Measurements from ENCODE around the gene KLF4.
A peak's percentile ranks its signal among the peaks of the same experiment; 100 is the strongest.

The KLF4 gene

DNA sequence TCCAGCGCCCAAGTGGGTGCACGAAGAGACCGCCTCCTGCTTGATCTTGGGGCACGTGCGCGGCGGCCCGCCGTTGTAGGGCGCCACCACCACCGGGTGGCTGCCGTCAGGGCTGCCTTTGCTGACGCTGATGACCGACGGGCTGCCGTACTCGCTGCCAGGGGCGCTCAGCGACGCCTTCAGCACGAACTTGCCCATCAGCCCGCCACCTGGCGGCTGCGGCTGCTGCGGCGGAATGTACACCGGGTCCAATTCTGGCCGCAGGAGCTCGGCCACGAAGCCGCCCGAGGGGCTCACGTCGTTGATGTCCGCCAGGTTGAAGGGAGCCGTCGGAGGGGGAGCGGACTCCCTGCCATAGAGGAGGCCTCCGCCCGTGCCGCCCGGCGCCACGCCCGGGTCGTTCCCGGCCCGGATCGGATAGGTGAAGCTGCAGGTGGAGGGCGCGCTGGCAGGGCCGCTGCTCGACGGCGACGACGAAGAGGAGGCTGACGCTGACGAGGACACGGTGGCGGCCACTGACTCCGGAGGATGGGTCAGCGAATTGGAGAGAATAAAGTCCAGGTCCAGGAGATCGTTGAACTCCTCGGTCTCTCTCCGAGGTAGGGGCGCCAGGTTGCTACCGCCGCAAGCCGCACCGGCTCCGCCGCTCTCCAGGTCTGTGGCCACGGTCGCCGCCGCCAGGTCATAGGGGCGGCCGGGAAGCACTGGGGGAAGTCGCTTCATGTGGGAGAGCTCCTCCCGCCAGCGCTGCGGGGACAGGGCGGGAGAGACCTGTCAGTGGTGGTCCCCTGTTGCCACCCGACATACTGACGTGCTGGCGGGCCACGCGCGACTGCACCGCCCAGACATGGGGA lies 1.8 kb downstream of the KLF4 start:
- DNase-seq (ENCODE audit: low spot score), result peak; percentile 84

DNA sequence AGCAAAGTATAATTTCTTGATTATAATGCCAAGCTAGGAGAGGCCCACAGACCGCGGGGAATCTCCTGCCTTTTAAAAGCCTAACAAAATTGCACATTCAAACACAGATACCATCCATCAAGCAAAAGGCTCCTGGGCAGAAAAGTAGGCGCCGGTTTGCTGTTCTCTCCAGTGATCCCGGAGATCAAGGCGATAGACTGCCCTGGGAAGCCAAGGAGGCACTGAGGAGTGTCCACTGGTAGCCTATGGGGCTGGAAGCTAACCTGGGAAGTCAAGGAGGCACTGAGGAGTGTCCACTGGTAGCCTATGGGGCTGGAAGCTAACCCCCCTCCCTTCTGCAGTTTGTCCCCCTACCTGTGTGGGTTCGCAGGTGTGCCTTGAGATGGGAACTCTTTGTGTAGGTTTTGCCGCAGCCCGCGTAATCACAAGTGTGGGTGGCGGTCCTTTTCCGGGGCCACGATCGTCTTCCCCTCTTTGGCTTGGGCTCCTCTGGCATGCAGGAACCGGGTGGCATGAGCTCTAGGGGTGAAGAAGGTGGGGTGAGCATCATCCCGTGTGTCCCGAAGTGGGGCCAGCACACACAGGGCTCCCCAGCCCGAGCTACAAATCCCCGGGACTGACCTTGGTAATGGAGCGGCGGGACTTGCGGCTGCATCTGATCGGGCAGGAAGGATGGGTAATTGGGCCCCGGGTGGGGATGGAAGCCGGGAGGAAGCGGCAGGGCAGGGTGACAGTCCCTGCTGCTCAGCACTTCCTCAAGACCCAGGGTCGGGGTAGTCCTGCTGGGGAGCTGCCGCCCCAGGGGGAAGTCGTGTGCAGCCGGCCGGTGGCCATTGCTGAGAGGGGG lies 2.7 kb downstream of the KLF4 start:
- DNase-seq (ENCODE audit: low spot score), result no peak

DNA sequence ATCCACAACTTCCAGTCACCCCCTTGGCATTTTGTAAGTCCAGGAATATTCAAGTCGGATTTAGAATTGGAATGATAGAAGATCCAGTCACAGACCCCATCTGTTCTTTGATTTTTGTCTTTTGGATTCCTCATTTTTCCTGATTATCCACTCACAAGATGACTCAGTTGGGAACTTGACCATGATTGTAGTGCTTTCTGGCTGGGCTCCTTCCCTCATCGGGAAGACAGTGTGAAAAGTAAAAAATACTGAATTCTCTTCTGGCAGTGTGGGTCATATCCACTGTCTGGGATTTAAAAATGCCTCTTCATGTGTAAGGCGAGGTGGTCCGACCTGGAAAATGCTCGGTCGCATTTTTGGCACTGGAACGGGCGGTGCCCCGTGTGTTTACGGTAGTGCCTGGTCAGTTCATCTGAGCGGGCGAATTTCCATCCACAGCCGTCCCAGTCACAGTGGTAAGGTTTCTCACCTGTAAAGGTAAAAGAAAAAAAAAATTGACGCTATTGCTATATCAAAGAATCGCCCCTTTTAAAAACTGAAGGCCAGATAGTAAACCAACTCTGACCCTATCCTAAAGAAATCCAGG lies 4.0 kb downstream of the KLF4 start:
- no peak for DNase-seq (ENCODE audit: low spot score)

GRCh38 chr9:107484117-107484723 lies 5.3 kb downstream of the KLF4 start:
- no peak for DNase-seq (ENCODE audit: low spot score)

GRCh38 chr9:107483666-107484065 lies 5.9 kb downstream of the KLF4 start:
- DNase-seq (ENCODE audit: low spot score), result no peak

DNA sequence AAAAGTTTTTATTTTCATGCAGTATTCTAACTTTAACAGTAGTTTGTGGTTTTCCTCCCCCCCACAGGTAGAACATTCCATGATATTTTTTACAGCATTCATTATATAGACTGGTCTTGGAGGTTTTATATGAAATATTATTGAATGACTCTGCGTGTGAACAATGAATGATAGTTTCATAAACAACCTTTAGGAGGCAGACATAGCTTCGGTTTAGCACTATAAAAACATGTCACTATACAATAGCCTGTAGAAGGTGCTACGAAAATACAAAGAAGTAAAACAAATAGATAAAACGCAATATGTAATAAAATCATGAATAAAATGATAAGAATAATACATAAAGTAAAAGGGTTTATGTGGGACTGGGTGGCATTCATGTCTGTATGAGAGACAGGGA lies 8.5 kb downstream of the KLF4 start:
- DNase-seq (ENCODE audit: low spot score), result no peak

DNA sequence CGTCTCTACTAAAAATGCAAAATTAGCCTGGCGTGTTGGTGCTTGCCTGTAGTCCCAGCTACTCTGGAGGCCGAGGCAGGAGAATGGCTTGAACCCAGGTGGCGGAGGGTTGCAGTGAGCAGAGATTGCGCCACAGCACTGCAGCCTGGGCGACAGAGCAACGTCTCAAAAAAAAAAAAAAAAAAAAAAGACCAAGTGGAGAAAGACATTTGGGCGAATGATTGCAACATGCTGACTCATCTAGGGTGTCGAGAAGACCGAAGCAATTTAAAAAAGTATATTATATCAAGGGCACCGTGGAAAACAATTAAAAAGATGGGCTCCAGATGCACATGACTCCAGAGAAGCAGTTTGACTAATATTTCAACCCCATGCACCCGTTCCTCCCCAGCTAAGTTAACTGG lies 9.2 kb downstream of the KLF4 start:
- DNase-seq (ENCODE audit: low spot score), result no peak

DNA sequence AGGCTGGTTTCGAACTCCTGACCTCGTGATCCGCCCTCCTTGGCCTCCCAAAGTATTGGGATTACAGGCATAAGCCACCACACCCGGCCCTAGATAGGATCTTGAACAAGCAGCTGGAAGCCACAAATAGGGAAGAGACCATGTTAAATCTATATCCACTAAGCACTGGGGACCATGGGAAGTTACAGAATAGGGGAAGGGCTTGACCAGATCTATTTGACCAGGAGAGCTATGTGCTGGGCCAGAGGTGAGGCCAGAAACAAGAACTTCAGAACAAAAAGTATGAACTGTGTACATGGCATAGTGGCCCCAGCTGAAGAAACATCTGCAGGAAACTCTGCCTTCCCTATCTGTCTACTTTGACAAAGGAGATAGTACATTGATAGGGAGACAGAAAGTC lies 10.8 kb downstream of the KLF4 start:
- DNase-seq (ENCODE audit: low spot score), result no peak

- DNase-seq (ENCODE audit: low spot score), result no peak
These were observed 15.4 kb downstream of the KLF4 start for GRCh38 chr9:107474124-107474523.

- DNase-seq (ENCODE audit: low spot score), result no peak
These were observed 16.8 kb downstream of the KLF4 start for GRCh38 chr9:107472581-107473340.

DNA sequence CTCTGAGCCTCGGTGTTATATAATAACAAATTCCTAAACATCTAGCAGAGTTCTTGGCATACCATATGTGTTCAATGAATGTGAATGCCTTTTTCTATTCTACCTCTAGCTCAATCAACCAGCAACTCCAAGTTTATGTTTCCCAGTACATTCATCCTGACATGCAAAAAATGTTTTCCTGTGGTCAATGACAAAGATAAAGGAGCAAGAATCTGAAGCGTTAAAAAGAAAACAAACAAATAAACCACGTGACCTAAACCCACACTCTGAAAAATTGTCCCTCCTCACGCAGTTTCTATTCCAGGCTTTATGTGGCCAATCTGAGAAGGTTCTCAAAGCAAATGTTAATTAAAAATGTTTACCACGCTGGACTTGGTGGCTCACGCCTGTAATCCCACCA lies 18.0 kb downstream of the KLF4 start:
- DNase-seq (ENCODE audit: low spot score), result no peak

DNA sequence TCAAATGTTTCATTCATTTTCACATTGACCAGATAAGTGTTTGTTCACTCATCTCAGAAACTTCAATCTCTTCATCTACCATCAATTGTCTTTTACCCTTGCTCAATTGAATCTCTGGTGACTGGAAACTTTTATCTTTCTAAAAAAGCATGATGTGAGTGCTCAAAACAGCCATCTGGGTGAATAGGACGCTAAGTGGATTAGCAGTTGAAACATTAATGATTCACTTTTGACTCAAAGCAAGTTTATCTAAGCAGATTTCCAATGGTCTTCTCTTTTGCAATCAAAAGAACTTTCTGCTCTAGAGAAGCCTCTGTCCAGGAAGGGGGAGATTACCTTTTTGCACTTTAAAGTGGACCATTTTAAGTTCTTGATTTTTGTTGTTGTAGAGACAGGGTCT lies 22.2 kb downstream of the KLF4 start:
- DNase-seq (ENCODE audit: low spot score), result no peak

- DNase-seq (ENCODE audit: low spot score), result no peak
These were observed 22.7 kb downstream of the KLF4 start for GRCh38 chr9:107466826-107467225.

DNA sequence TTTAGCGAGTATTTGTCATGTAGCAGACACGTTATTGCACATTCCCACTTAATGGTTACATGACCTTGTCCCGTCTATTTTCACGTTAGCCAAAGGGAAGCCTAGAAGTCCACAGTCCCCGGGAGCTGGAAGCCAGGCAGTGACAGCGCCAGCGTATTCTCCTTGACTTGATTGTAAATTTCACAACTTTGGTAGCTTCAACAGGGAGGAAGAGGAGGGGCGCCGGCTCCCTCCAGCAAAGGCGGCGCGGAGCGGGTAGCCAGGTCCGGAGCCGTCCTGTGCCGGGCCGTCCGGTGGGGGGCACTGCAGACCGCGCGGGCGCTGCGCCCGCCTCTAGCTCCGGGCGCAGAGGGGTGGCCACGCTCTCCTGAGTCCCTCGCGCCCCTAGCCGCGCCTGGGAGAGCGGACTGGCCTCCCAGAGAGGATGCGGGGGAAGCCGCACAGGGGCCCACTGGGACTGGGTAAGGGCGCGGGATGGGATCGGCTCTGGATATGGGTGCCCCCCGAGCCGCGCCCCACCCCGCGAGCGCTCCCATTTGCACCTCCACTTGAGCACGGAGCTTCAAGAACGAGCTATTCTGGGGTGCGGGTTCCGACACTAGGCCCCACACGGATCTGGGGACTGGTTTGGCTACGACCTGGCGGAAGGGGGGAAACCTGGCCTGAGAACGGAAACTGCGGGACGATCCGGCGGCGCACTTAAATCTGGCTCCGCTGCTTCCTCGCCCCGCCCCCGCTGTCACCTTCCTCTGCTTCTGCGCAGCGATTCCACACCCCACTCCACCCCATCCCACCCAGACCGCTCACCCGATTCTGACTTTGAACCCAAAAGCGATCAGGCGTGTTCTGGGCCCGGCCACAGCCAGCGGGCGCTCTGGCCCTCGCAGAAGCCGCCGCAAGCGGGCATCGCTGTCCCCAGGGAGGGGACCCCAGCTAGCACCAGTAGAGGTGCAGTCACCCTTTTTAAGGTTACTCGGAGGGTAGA lies 23.8 kb downstream of the KLF4 start:
- DNase-seq (ENCODE audit: low spot score), result peak; percentile 83

GRCh38 chr9:107464516-107464915 lies 25.1 kb downstream of the KLF4 start:
- no peak for DNase-seq (ENCODE audit: low spot score)

DNA sequence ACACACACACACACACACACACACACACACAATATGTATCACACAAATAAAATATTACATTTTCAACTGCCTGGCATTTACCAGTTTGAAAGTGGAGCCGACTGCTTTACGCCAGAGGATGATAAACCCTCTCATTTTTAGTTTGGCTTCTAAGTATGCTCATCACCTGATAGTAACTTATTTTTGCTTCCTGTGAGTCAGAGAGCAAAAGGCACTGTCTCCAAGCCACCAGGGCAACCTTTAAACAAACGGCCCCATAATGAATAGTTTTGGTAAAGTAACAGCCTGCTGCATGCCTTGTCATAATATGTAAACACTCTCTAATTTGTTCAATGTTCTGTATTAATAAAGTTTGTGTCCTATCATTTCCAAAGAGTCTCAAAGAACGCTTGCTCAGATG lies 26.9 kb downstream of the KLF4 start:
- no peak for DNase-seq (ENCODE audit: low spot score)

GRCh38 chr9:107460153-107461023 lies 29.2 kb downstream of the KLF4 start:
- DNase-seq (ENCODE audit: low spot score), result no peak

- DNase-seq (ENCODE audit: low spot score), result no peak
These were observed 34.0 kb downstream of the KLF4 start for GRCh38 chr9:107455425-107456135.

DNA sequence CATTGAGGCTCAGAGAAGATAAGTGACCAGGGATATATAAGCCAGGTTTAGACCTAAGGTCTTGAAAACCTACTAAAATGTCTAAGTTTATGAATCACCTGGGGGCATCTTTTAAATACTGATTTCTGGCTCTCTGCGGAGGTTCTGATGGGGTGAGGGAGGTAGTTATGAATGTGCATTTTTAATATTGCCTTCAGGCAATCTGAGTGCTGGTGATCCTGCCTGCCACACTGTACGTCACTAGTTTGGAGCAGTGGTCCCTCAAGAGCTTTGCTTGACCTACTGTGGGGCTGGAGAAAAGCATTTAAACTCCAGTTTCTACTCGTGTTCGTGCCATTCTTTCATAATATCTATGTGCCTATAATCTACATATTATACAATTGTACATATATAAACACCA lies 36.1 kb downstream of the KLF4 start:
- no peak for DNase-seq (ENCODE audit: low spot score)

Data from ecto neural progenitor cell (in vitro differentiated cells).